Measurements from ENCODE around the gene TMEM202.
A peak's percentile ranks its signal among the peaks of the same experiment; 100 is the strongest.
"Not testable (repeated sequence)": the region's sequence is repeated elsewhere in the genome, so short reads cannot be mapped to it uniquely, and the experiment has no call there.

TMEM202 gene

GRCh38 chr15:72397796-72398588 lies at the start of gene TMEM202:
TMEM202 (plus strand) TSS chr15:72398305; CDS start chr15:72398327, 22 bp downstream.
- DNase-seq (ENCODE audit: low spot score): no peak

GRCh38 chr15:72353266-72353665 lies 44.8 kb upstream of the TMEM202 start:
- no peak for DNase-seq (ENCODE audit: low spot score)

GRCh38 chr15:72354496-72354895 lies 43.6 kb upstream of the TMEM202 start:
- no peak for DNase-seq (ENCODE audit: low spot score)

GRCh38 chr15:72358121-72358520 lies 40.0 kb upstream of the TMEM202 start:
- no peak for DNase-seq (ENCODE audit: low spot score)

GRCh38 chr15:72358650-72359171 lies 39.4 kb upstream of the TMEM202 start:
- DNase-seq (ENCODE audit: low spot score): peak; percentile 47

GRCh38 chr15:72361176-72361575 lies 36.9 kb upstream of the TMEM202 start:
- DNase-seq (ENCODE audit: low spot score): no peak

GRCh38 chr15:72365844-72366243 lies 32.3 kb upstream of the TMEM202 start:
- DNase-seq (ENCODE audit: low spot score): no peak

GRCh38 chr15:72368325-72368724 lies 29.8 kb upstream of the TMEM202 start:
- no peak for DNase-seq (ENCODE audit: low spot score)

GRCh38 chr15:72368899-72369298 lies 29.2 kb upstream of the TMEM202 start:
- DNase-seq (ENCODE audit: low spot score): no peak

- no peak for DNase-seq (ENCODE audit: low spot score)
Observed at GRCh38 chr15:72369964-72370363, 28.1 kb upstream of the TMEM202 start.

GRCh38 chr15:72372361-72372760 lies 25.7 kb upstream of the TMEM202 start:
- DNase-seq (ENCODE audit: low spot score): no peak

- DNase-seq (ENCODE audit: low spot score): no peak
Observed at GRCh38 chr15:72375501-72375845, 22.6 kb upstream of the TMEM202 start.

GRCh38 chr15:72375846-72376581 lies 22.1 kb upstream of the TMEM202 start, which contains the start of gene HEXA:
HEXA (minus strand) TSS chr15:72376014; CDS start chr15:72375972, 42 bp downstream.
- DNase-seq (ENCODE audit: low spot score): peak; percentile 58

- no peak for DNase-seq (ENCODE audit: low spot score)
Observed at GRCh38 chr15:72377331-72377730, 20.8 kb upstream of the TMEM202 start.

- DNase-seq (ENCODE audit: low spot score): not testable (repeated sequence)
Observed at GRCh38 chr15:72379106-72379505, 19.0 kb upstream of the TMEM202 start.

GRCh38 chr15:72379856-72380430 lies 18.2 kb upstream of the TMEM202 start:
- DNase-seq (ENCODE audit: low spot score): no peak

- no peak for DNase-seq (ENCODE audit: low spot score)
Observed at GRCh38 chr15:72380743-72381142, 17.4 kb upstream of the TMEM202 start.

- DNase-seq (ENCODE audit: low spot score): no peak
Observed at GRCh38 chr15:72382146-72382545, 16.0 kb upstream of the TMEM202 start.

GRCh38 chr15:72387741-72388140 lies 10.4 kb upstream of the TMEM202 start:
- no peak for DNase-seq (ENCODE audit: low spot score)

- no peak for DNase-seq (ENCODE audit: low spot score)
Observed at GRCh38 chr15:72389231-72389630, 8.9 kb upstream of the TMEM202 start.

GRCh38 chr15:72396331-72396730 lies 1.8 kb upstream of the TMEM202 start:
- not testable (repeated sequence) for DNase-seq (ENCODE audit: low spot score)

GRCh38 chr15:72398648-72399047 lies 543 bp downstream of the TMEM202 start:
- DNase-seq (ENCODE audit: low spot score): no peak

GRCh38 chr15:72402726-72403125 lies 4.6 kb downstream of the TMEM202 start:
- DNase-seq (ENCODE audit: low spot score): no peak
